GM12891 (cell line): ENCODE measurements around the gene RASGEF1C.

ENCODE experiments used
- PAX5 ChIP-seq: IDR thresholded peaks from 2 replicates; pipeline ENCODE4 v1.6.1; 2011; ENCODE audit warnings: low read length, moderate library complexity, mild to moderate bottlenecking; ENCODE audit not compliant: insufficient read depth, severe bottlenecking
- POLR2A ChIP-seq: IDR thresholded peaks from 2 replicates; pipeline ENCODE4 v1.6.1; 2011; ENCODE audit warnings: low read depth, low read length, control low read depth
- POLR2AphosphoS5 ChIP-seq: IDR thresholded peaks from 2 replicates; pipeline ENCODE4 v1.6.1; 2011; ENCODE audit warnings: low read depth, low read length, control low read depth
- POU2F2 ChIP-seq: IDR thresholded peaks from 2 replicates; pipeline ENCODE4 v1.6.1; 2011; ENCODE audit warnings: low read depth, mild to moderate bottlenecking, control low read depth, low read length, moderate library complexity
- SPI1 ChIP-seq: IDR thresholded peaks from 2 replicates; pipeline ENCODE4 v1.6.1; 2011; ENCODE audit warnings: low read depth, low read length, control low read depth
- TAF1 ChIP-seq: IDR thresholded peaks from 2 replicates; pipeline ENCODE4 v1.6.1; 2011; ENCODE audit warnings: low read depth, low read length, control low read depth

- TF ChIP-seq POU2F2 (no peak), POLR2AphosphoS5 (no peak), POLR2A (no peak), TAF1 (no peak), SPI1 (no peak), PAX5 (no peak)
These were observed 54.1 kb downstream of the RASGEF1C start for GRCh38 chr5:180154821-180155364.
